Hepatocyte (in vitro differentiated cells): ENCODE data around the gene PTPRK.

Experiments used
- CTCF ChIP-seq: fragments of 200-600 bp; sonication (generic); IDR thresholded peaks from 2 replicates; pipeline ENCODE4 v1.5.1; 2016; ENCODE audit warnings: antibody characterized with exemption, mild to moderate bottlenecking; ENCODE audit not compliant: poor library complexity
- EZH2 ChIP-seq: fragments of 200-600 bp; sonication (generic); IDR thresholded peaks from 2 replicates; pipeline ENCODE4 v1.6.1; 2016; ENCODE audit warnings: antibody characterized with exemption, mild to moderate bottlenecking, borderline replicate concordance
- EZH2phosphoT487 ChIP-seq: fragments of 200-600 bp; sonication (generic); IDR thresholded peaks from one replicate; pipeline ENCODE4 v1.6.1; 2018; ENCODE audit warnings: antibody characterized with exemption, mild to moderate bottlenecking, low read depth, moderate library complexity; ENCODE audit not compliant: unreplicated experiment, severe bottlenecking

- TF ChIP-seq CTCF (no peak), EZH2 (no peak), EZH2phosphoT487 (no peak)
Observed at GRCh38 chr6:128461501-128461900, 58.9 kb downstream of the PTPRK start.
